ENCODE data around the gene SUPT3H.

DNA sequence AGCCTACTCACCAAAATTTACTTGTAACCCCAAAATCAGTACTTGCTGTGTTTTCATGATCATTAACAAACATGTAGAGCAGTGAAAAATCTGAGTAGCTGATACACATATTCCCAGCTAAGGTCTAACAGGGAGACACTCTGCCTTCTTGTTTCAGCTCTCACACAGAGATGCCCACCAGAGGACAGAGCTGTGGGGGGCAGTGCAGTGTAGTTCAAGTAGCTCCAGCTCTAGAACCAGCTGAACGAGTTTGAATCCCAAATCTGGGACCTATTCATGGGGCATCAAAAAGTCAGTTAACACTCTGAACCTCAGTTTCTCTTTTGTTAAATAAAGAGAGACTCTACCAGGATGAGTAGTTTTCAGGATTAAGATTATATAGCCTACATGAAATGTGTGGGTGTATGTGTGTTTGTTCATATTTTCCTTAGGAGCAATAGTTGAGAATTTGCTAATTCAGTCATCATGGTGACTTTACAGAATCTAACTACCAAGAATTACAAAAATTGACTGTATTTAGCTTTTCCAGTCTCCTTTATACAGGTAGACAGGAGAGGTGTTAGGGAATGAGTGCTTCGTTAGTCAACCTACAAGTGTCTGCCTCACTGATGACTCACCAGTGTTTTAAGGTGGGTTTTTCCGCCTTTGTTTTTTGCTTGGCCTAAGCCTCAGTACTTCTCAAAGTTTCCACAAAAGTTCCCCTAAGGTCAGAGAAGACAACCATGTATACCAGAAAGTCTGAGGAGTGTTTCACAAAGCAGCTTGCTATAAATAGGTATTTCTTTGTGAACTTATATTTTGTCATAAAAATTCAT, 213.6 kb downstream of the SUPT3H start:
- TF ChIP-seq POLR2A (IDR thresholded peaks at IDR 0.05) (no peak), CTCF (IDR thresholded peaks at IDR 0.05) (no peak)

All from right lobe of liver (tissue), 4 donors.